ENCODE data around the gene CPNE1.
"Not testable (repeated sequence)": the region's sequence is repeated elsewhere in the genome, so short reads cannot be mapped to it uniquely, and the experiment has no call there.

GRCh38 chr20:35706591-35707529 is 42.2 kb upstream of the CPNE1 start:
- not testable (repeated sequence) for TF ChIP-seq CTCF (conservative IDR thresholded peaks at IDR 0.05 in 1 of 2, IDR thresholded peaks at IDR 0.05 in 1 of 2; ENCODE audit: low read depth in 1 of 2, low read length in 2 of 2); EZH2 (IDR thresholded peaks at IDR 0.05; ENCODE audit: low read length, missing control alignments)

Data from fibroblast of lung (primary cell).